Measurements from ENCODE around the gene FSTL5.
"Not testable (repeated sequence)": the region's sequence is repeated elsewhere in the genome, so short reads cannot be mapped to it uniquely, and the experiment has no call there.

FSTL5 gene

GRCh38 chr4:162111078-162111477, 52.7 kb downstream of the FSTL5 start:
- no peak for TF ChIP-seq CTCF (IDR thresholded peaks at IDR 0.05; ENCODE audit: low read depth, low read length, missing control alignments)
- in situ Hi-C loops (cut with HindIII; ENCODE audit: low sequenced_read_pairs): no loop called here
- DNase-seq (ENCODE audit: low read depth): no peak
- no peak overlapping the region for H3K4me3 ChIP-seq (ENCODE audit: low read depth, low read length)

- no peak overlapping the region for H3K4me3 ChIP-seq (ENCODE audit: low read depth, low read length)
- TF ChIP-seq CTCF (IDR thresholded peaks at IDR 0.05; ENCODE audit: low read depth, low read length, missing control alignments): no peak
- in situ Hi-C loops (cut with HindIII; ENCODE audit: low sequenced_read_pairs): no loop called here
- no peak for DNase-seq (ENCODE audit: low read depth)
These were observed 59.2 kb downstream of the FSTL5 start for GRCh38 chr4:162104459-162105124.

GRCh38 chr4:162103908-162104307, 59.9 kb downstream of the FSTL5 start:
- H3K4me3 ChIP-seq (ENCODE audit: low read depth, low read length); DNase-seq (ENCODE audit: low read depth); in situ Hi-C loops (cut with HindIII; ENCODE audit: low sequenced_read_pairs): not testable (repeated sequence)

- no peak overlapping the region for H3K4me3 ChIP-seq (ENCODE audit: low read depth, low read length)
- TF ChIP-seq CTCF (IDR thresholded peaks at IDR 0.05; ENCODE audit: low read depth, low read length, missing control alignments): no peak
- in situ Hi-C loops (cut with HindIII; ENCODE audit: low sequenced_read_pairs): no loop called here
- DNase-seq (ENCODE audit: low read depth): no peak
These were observed 61.1 kb downstream of the FSTL5 start for GRCh38 chr4:162102713-162103112.

- H3K4me3 ChIP-seq (ENCODE audit: low read depth, low read length): no peak overlapping the region
- in situ Hi-C loops (cut with HindIII; ENCODE audit: low sequenced_read_pairs): no loop called here
- TF ChIP-seq CTCF (IDR thresholded peaks at IDR 0.05; ENCODE audit: low read depth, low read length, missing control alignments): no peak
- no peak for DNase-seq (ENCODE audit: low read depth)
These were observed 62.5 kb downstream of the FSTL5 start for GRCh38 chr4:162101337-162101736.

GRCh38 chr4:162075726-162076125, 88.1 kb downstream of the FSTL5 start:
- in situ Hi-C loops (cut with HindIII; ENCODE audit: low sequenced_read_pairs): no loop called here
- no peak for TF ChIP-seq CTCF (IDR thresholded peaks at IDR 0.05; ENCODE audit: low read depth, low read length, missing control alignments)
- no peak for DNase-seq (ENCODE audit: low read depth)
- no peak overlapping the region for H3K4me3 ChIP-seq (ENCODE audit: low read depth, low read length)

- H3K4me3 ChIP-seq (ENCODE audit: low read depth, low read length): no peak overlapping the region
- DNase-seq (ENCODE audit: low read depth): no peak
- TF ChIP-seq CTCF (IDR thresholded peaks at IDR 0.05; ENCODE audit: low read depth, low read length, missing control alignments): no peak
- in situ Hi-C loops (cut with HindIII; ENCODE audit: low sequenced_read_pairs): no loop called here
These were observed 102.6 kb downstream of the FSTL5 start for GRCh38 chr4:162061214-162061613.
